HG02981 (cell line): ENCODE measurements around the gene GNAT1.

Experiments
- ATAC-seq: cut with Tn5 transposase; IDR thresholded peaks from one replicate; pipeline ENCODE4 v1.9.1; 2021; ENCODE audit warnings: mild to moderate bottlenecking, moderate library complexity; ENCODE audit not compliant: unreplicated experiment

The GNAT1 gene

GRCh38 chr3:50190936-50191660 is at the start of gene GNAT1:
GNAT1 (plus strand) TSS chr3:50191610; CDS start chr3:50191726, 116 bp downstream.
- no peak for ATAC-seq

- no peak for ATAC-seq
These were observed 45.0 kb upstream of the GNAT1 start for GRCh38 chr3:50146316-50146901.

- no peak for ATAC-seq
These were observed 44.4 kb upstream of the GNAT1 start for GRCh38 chr3:50147016-50147415.

- ATAC-seq = no peak
These were observed 44.0 kb upstream of the GNAT1 start for GRCh38 chr3:50147447-50147846.

- no peak for ATAC-seq
These were observed 43.5 kb upstream of the GNAT1 start for GRCh38 chr3:50147861-50148260.

- ATAC-seq = no peak
These were observed 41.0 kb upstream of the GNAT1 start for GRCh38 chr3:50150404-50150750.

GRCh38 chr3:50150863-50151686 is 40.3 kb upstream of the GNAT1 start:
- no peak for ATAC-seq

- ATAC-seq = no peak
These were observed 39.7 kb upstream of the GNAT1 start for GRCh38 chr3:50151728-50152127.

- no peak for ATAC-seq
These were observed 37.5 kb upstream of the GNAT1 start for GRCh38 chr3:50153782-50154475.

GRCh38 chr3:50154476-50154839 is 37.0 kb upstream of the GNAT1 start:
- peak; percentile 32 for ATAC-seq

GRCh38 chr3:50154840-50155490 is 36.4 kb upstream of the GNAT1 start, which contains the start of gene SEMA3F:
SEMA3F (plus strand) TSS chr3:50155324; CDS start chr3:50159623, 4,299 bp downstream.
- peak; percentile 75 for ATAC-seq

GRCh38 chr3:50155491-50155878 is 35.9 kb upstream of the GNAT1 start:
- no peak for ATAC-seq

- ATAC-seq = no peak
These were observed 35.5 kb upstream of the GNAT1 start for GRCh38 chr3:50155891-50156290.

GRCh38 chr3:50156549-50157493 is 34.6 kb upstream of the GNAT1 start:
- no peak for ATAC-seq

- ATAC-seq = no peak
These were observed 33.4 kb upstream of the GNAT1 start for GRCh38 chr3:50157827-50158529.

- ATAC-seq = no peak
These were observed 32.8 kb upstream of the GNAT1 start for GRCh38 chr3:50158530-50159146.

GRCh38 chr3:50160561-50160983 is 30.8 kb upstream of the GNAT1 start:
- ATAC-seq = no peak

- no peak for ATAC-seq
These were observed 30.1 kb upstream of the GNAT1 start for GRCh38 chr3:50161320-50161719.
